Ishikawa (cell line): Measurements from ENCODE around the gene EVA1B.

Experiments
- EGR1 ChIP-seq: IDR thresholded peaks from 2 replicates; pipeline ENCODE4 v1.6.1; 2012
- EP300 ChIP-seq: IDR thresholded peaks from 2 replicates; pipeline ENCODE4 v1.6.1; 2012; ENCODE audit warnings: borderline replicate concordance
- MAX ChIP-seq: IDR thresholded peaks from 2 replicates; pipeline ENCODE4 v1.6.1; 2012
- NFIC ChIP-seq: IDR thresholded peaks from 2 replicates; pipeline ENCODE4 v1.6.1; 2012
- RAD21 ChIP-seq: IDR thresholded peaks from 2 replicates; pipeline ENCODE4 v1.6.1; 2012; ENCODE audit warnings: low read depth
- TAF1 ChIP-seq: IDR thresholded peaks from 2 replicates; pipeline ENCODE4 v1.6.1; 2012; ENCODE audit warnings: low read depth, mild to moderate bottlenecking
- TCF12 ChIP-seq: IDR thresholded peaks from 2 replicates; pipeline ENCODE4 v1.6.1; 2012; ENCODE audit warnings: low read depth
- TEAD4 ChIP-seq: IDR thresholded peaks from 2 replicates; pipeline ENCODE4 v1.6.1; 2012
- YY1 ChIP-seq: IDR thresholded peaks from 2 replicates; pipeline ENCODE4 v1.6.1; 2012; ENCODE audit warnings: low read depth

GRCh38 chr1:36276688-36277087, 46.8 kb downstream of the EVA1B start:
- no peak for TF ChIP-seq MAX
- TF ChIP-seq TCF12, result no peak
- TF ChIP-seq RAD21, result no peak
- TF ChIP-seq TAF1, result no peak
- no peak for TF ChIP-seq YY1
- TF ChIP-seq EGR1, result no peak
- TF ChIP-seq TEAD4, result no peak
- no peak for TF ChIP-seq NFIC
- TF ChIP-seq EP300, result no peak
